NCI-H1417 (cell line): ENCODE data around the gene ZBTB1.
"Not testable (repeated sequence)": the region's sequence is repeated elsewhere in the genome, so short reads cannot be mapped to it uniquely, and the experiment has no call there.

ENCODE experiments used
- DNase-seq, 3 experiments: peaks; one replicate each; lab custom pipeline; 2025; lab: John Stamatoyannopoulos, UW

ZBTB1 gene

GRCh38 chr14:64525354-64525753, 20.8 kb downstream of the ZBTB1 start:
- no peak for DNase-seq

DNA sequence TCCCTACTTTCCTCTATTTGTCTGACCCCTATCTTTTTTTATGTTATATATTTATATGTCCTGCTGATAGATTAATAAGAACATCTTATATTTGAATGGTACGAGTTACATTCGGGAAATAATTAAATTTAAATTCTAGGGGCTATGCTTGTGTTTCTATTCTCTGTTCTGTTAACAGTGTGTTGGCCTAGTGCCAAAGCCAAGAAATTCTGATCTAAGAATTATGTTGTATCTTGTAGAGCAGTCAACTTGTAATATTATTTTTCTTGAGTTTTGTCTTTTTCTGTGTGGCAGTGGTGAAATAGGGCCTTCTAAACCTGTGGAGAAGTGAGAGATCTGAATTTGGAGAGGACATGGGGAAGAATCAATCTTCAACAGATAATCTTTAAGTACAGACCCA, 27.0 kb downstream of the ZBTB1 start:
- no peak for DNase-seq

- no peak for DNase-seq
Observed at GRCh38 chr14:64536488-64537245, 32.1 kb downstream of the ZBTB1 start.

DNA sequence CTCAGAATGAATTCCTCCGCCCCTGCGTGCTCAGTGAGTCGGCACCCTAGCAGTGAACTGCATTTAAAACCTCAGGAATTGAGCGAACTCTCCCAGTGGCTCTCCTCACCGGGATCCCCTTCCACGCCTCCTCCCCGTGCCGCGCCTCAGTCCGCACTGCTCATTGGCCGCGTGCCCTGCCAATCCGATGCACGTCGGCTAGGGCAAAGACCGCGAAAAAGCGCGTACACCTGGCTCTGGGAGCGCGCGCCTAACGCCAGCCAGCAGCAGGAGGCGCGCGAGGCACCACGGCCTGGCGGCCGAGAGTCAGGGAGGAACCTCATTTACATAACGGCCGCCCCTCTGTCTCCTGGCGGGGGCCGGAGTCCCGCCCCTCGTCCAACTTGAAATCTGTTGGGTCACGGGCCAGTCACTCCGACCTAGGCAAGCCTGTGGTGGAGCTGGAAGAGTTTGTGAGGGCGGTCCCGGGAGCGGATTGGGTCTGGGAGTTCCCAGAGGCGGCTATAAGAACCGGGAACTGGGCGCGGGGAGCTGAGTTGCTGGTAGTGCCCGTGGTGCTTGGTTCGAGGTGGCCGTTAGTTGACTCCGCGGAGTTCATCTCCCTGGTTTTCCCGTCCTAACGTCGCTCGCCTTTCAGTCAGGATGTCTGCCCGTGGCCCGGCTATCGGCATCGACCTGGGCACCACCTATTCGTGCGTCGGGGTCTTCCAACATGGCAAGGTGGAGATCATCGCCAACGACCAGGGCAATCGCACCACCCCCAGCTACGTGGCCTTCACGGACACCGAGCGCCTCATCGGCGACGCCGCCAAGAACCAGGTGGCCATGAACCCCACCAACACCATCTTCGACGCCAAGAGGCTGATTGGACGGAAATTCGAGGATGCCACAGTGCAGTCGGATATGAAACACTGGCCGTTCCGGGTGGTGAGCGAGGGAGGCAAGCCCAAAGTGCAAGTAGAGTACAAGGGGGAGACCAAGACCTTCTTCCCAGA, 35.9 kb downstream of the ZBTB1 start, which contains the start of gene HSPA2:
Gene HSPA2 (plus strand): TSS at position 534 of the 995 bp plus-strand sequence. CDS start 109 bp downstream, at position 643.
- peak in 1 of 3 experiments; percentile 99 for DNase-seq

- no peak for DNase-seq
Observed at GRCh38 chr14:64541261-64541971, 36.8 kb downstream of the ZBTB1 start.

DNA sequence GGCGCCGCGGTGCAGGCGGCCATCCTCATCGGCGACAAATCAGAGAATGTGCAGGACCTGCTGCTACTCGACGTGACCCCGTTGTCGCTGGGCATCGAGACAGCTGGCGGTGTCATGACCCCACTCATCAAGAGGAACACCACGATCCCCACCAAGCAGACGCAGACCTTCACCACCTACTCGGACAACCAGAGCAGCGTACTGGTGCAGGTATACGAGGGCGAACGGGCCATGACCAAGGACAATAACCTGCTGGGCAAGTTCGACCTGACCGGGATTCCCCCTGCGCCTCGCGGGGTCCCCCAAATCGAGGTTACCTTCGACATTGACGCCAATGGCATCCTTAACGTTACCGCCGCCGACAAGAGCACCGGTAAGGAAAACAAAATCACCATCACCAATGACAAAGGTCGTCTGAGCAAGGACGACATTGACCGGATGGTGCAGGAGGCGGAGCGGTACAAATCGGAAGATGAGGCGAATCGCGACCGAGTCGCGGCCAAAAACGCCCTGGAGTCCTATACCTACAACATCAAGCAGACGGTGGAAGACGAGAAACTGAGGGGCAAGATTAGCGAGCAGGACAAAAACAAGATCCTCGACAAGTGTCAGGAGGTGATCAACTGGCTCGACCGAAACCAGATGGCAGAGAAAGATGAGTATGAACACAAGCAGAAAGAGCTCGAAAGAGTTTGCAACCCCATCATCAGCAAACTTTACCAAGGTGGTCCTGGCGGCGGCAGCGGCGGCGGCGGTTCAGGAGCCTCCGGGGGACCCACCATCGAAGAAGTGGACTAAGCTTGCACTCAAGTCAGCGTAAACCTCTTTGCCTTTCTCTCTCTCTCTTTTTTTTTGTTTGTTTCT, 37.6 kb downstream of the ZBTB1 start:
- no peak for DNase-seq

- no peak for DNase-seq
Observed at GRCh38 chr14:64542836-64543201, 38.2 kb downstream of the ZBTB1 start.

- DNase-seq = peak in 1 of 3 experiments; percentile 24
Observed at GRCh38 chr14:64544607-64545312, 40.2 kb downstream of the ZBTB1 start.

GRCh38 chr14:64549016-64549415, 44.4 kb downstream of the ZBTB1 start:
- peak in 1 of 3 experiments; percentile 3 for DNase-seq

GRCh38 chr14:64549791-64550620, 45.4 kb downstream of the ZBTB1 start, which contains the start of gene PPP1R36:
TSS of gene PPP1R36 (plus strand) at chr14:64549961. CDS start at chr14:64549998, 37 bp downstream.
- peak; percentile 79 to 89 (median 89) for DNase-seq

DNA sequence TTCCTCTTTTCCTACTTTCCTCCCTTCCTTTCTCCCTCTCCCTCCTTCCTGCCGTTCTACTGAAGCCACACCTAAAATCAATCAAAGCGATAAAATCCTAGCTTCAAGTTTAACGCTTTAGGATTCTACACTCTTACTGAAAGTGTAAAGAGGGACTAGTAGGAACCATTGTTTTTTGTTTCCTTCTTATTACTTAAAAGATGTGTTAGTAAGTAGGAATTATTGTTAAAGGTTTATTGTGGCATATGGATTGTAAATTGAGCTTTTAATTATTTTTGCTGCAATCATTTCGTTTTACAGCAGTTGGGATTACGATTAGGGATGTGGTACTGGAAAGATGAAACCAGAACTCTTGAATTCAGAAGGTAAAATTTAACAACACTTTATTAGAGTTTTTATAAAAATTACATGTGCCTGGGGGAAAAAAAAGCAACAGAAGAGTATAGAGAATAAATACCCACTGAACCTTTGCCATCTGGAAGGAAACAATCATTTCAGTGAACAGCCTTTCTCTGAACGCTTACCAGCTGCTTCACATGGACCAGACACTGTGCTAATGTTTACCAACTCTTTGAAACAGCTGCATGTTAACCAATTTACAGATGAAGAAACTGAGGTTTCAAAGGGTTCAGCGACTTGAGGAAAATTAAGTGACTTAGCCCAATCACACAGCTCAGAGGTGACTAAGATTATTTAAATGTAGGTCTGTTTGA, 46.2 kb downstream of the ZBTB1 start:
- peak in 2 of 3 experiments; percentile 34 to 76 for DNase-seq

DNA sequence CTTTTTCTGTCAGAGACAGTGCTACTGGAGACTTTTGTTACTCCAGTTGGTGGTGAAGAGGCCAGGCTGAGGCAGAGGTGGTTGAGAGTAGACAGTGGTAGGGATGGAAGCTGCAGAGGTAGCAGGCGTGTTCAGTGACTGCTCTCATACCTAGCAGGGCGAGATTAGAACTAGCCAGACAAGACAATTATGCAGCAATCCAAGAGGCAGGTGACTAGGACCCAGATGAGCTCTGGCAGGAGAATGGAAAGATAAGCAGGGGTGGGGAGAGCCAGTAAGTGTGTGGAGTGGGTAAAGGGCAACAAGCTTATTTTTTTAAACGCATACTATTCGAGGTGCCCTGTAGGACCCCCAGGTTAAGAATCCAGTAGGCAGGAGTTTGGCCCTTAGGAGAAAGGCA, 50.0 kb downstream of the ZBTB1 start:
- no peak for DNase-seq

DNA sequence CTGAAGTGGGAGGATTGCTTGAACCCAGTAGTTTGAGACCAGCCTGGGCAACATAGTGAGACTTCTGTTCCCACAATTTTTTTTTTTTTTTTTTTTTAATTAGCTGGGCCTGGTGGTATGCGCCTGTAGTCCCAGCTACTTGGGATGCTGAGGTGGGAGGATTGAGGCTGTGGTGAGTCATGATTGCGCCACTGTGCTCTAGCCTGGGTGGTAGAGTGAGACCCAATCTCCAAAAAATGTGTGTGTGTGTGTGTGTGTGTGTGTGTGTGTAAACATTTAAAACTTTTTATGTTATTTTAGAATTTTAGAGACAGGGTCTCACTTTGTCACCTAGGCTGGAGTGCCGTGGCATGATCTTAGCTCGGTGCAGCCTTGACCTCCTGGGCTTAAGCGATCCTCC, 52.0 kb downstream of the ZBTB1 start:
- DNase-seq = no peak

GRCh38 chr14:64558216-64558615, 53.6 kb downstream of the ZBTB1 start:
- DNase-seq = not testable (repeated sequence)

GRCh38 chr14:64561631-64562030, 57.1 kb downstream of the ZBTB1 start:
- peak in 2 of 3 experiments; percentile 0 to 20 for DNase-seq

DNA sequence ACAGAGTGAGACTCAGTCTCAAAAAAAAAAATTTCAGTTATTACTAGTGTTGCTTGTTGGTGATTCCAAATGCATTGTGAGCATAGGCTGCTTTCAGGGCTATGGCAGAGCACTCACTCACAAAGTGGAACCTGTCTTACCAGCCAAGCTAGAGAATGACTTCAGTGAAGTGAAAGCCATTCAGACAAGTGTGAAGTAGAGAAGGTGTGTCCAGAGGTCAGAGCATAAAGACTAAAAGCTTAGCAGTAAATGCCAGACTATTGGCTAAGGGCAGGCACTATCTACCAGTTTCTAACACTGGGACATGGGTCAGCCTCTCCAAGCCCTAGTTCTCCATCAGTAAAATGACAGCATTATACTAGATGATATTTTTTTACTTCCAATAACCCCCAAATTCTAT, 57.9 kb downstream of the ZBTB1 start:
- no peak for DNase-seq

DNA sequence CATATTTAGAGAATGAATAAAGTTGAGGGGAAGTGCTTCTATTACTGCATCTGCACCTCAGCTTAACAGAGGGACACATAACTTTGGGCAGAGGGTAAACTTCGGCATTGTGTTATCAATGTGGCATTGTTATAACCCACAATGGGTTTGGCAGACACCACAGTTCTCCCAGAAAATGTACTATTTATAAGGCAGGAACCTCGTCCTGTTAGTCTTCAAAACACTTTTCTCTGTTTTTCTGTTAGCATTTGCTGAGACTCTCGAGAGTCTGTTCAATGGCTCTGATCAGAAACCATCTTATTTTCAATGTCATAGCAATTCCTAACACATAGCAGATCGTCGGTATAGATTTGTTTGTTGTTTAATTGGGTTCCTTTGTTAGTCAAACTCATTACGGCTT, 59.1 kb downstream of the ZBTB1 start:
- no peak for DNase-seq

DNA sequence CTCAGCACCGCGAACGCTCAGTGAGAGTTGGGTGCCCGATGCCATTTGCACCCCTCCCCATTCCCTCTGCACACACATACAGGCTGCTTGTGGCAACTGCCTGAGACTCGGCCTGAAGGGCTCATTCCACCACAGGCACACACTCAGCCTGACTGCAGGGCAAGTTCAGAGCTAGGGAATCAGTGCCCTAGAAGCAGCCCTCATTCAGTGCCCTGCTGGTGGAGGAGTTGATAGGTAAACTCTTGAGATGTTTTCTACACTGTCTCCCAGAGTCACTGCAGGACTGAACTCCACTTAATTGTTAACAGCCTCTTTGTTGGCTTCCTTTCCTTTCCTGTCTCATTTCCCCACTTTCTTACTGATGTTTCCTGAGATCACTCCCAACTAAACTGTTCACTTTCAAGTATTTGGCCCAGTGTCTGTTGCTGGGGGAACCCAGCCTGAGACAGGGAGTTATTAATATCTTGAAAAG, 62.1 kb downstream of the ZBTB1 start:
- no peak for DNase-seq
